GM18951 (cell line): ENCODE results near the gene CNPY1.

Experiments used
- POLR2A ChIP-seq: IDR thresholded peaks from 4 replicates; pipeline ENCODE4 v1.6.1; 2011; ENCODE audit warnings: mild to moderate bottlenecking; ENCODE audit not compliant: insufficient read length, insufficient read depth; ENCODE audit errors: extremely low read depth
- in situ Hi-C: fragments of 300-500 bp; cut with MboI; formaldehyde crosslinking; loops from one replicate; pipeline ENCODE4 v1.12.0; 2022; ENCODE audit warnings: low sequenced_read_pairs, mixed read lengths, inconsistent platforms; ENCODE audit not compliant: unreplicated experiment

Gene CNPY1

DNA sequence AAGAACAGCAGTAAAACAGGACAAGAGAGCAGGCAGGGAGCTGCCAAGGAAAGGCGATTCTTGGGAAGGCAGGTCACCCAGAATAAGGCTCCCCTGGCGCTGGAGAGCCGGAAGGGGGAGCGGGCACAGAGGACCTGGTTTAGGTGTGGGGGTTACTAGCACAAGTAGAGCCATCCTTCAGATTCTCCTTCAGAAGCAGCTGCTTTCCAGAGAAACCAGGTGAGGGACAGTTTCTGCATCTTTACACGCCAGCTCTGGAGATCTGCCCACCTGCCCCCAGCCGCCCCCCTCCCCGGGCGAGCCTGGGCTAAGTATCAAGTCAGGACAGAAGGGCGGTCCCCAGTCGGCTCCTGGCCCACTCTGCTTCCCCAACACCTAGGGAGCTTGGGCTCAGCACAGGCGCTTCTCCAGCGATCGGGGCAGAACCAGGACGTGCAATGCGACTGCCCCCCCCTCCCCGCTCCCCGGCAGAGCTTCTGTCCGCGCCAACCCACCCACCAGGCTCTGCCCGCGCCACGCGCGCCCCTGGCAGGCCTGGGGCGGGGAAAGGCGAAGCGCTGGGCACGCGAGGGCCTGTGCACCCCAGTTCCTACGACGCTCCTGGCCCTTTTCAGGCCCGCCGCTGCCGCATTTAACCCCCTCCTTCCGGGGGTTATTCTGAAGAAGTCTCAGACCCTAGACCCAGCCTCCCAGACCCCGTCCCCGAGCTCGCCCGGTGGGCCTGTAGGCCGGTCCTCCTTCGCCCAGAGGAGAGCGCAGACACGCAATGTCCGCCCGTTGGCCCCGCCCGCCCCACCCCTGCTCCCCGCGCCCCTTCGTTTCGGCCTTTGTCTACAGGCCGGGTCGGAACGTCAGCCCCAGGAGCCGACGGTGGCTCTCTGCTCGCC lies 92.8 kb downstream of the CNPY1 start:
- in situ Hi-C loops, result loop anchor here (10.0 kb wide), 1 partner anchor 51 kb away; no protein-coding TSS in a partner anchor
- no peak for TF ChIP-seq POLR2A

DNA sequence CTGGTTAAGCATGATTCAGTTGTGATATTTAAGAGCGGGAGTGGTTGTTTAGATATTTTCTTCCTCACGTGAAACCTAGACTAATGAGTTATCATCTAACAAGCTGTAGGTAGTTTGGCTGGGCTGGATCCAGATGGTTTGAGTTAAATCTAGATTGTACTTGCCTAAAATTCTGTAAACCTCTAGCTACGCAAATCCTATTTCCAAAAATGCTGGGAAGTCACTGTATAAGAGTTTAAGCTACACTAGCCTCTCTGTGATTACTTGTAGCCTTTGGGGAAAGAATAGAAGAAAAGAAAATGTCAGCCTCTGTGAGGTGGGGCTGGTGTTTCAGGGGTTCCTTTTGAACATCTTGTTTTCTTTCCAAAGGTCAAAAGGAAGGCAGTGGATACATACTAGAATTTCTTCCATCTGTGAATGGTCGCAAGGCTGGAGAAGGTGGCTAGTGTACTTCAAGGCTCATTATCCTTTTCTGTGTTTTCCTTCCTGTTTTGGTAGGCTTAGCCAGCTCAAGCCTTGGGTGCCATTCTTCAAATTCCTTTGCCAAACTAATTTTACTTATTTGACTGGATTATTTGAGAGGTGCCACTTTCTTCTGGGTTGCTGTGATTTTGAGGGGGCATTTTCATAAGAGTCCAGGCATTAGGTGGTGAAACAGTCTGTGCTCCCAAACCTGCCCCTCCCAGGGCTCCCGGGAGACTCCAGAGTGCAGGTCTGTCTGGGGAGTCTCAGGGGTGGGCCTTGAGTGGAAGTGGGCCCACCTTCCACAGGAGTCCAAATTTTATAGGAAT lies 93.7 kb downstream of the CNPY1 start:
- in situ Hi-C loops, result loop anchor here (10.0 kb wide), 1 partner anchor 52 kb away; no protein-coding TSS in a partner anchor

DNA sequence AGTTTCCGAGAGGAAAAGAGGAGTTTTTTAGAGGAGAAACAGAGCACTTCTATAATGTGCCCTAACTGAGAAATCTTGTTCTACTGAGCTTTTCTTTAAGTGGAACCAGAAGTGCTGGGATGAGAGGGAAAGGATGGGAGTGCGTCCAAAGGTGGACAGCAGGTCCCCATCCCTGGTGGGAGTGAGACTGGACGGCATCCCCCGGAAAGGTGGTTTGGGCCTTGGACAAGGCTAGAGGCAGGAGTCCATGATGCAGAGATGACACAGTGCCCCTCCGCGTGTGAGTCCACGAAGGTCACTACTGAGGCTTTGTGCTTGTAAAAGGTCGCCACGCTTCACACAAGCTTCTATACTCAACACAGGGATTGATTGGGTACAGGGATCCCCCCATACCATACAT lies 94.5 kb downstream of the CNPY1 start:
- in situ Hi-C loops, result loop anchor here (10.0 kb wide), 1 partner anchor 53 kb away; no protein-coding TSS in a partner anchor

More for the DNA sequence above, 93.7 kb downstream of the CNPY1 start:
- no peak for TF ChIP-seq POLR2A

More for the DNA sequence above, 94.5 kb downstream of the CNPY1 start:
- no peak for TF ChIP-seq POLR2A
